NCI-H82 (cell line): ENCODE data around the gene BRAF.
A peak's percentile ranks its signal among the peaks of the same experiment; 100 is the strongest.
"Not testable (repeated sequence)": the region's sequence is repeated elsewhere in the genome, so short reads cannot be mapped to it uniquely, and the experiment has no call there.

Experiments
- DNase-seq: peaks from one replicate; lab custom pipeline; 2025; lab: John Stamatoyannopoulos, UW

BRAF gene

DNA sequence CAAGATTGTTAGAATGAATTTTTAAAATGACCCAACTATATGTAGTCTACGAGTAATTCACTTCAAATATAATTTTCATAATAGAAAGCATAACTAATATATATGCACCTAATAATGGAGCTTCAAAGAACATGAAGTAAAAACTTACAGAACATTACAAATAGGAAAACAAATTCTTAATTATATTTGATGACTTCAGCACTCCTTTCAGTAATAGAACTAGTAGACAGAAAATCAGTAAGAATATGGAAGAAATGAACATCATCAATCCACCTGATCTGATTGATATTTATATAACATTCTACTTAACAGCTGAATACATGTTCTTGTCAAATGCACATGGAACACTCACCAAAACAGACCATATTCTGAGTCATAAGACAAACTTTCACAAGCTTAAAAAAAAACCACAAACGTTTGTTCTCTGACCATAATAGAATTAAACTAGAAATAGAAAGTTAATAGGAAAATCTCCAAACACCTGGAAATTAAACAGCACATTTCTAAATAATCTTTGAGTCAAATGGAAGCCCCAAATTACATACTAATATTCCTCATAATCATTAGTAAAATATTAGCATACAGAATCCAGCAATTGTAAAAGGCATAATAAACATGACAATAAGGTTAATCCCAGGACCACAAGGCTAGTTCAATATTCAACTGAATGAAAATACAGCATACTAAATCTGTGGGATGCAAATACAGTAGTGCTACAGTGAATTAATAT lies 48.0 kb downstream of the BRAF start:
- no peak for DNase-seq

DNA sequence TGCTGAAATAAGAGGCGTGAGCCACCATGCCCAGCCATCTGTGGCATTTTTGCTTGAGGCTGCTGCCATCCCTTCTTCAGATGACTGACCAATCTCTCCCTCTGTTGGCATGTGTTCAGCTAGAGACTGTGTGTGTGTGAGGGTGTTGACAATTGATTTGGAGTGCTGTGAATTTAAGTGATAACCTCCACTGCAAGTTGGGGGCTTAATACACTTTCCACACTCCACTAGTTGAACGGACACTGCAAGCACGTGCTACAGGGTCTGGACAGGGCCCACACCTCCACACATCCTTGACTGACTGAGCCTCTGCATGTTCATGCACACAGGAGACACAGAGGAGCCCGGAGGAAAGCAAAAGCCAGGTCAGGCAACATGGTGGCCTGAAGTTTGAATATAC lies 51.3 kb downstream of the BRAF start:
- DNase-seq, result no peak

DNA sequence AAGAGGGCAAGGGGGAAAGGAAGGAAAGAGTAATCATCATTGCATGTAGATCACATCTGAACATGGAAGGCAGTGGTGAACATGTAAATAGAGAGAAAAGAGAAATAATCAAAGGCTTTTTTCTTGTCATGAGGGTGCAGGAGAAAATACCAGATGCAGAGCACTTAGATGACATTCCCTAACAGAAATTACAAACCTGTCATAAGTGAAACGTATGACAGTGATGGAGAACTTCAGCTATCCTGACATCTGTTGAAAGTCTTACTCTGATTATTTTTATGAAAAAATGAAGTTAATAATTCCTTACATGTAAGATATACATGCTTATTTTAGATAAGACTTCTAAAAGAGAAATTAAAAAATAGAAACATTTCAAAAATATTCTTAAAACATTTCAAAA lies 54.7 kb downstream of the BRAF start:
- no peak for DNase-seq

DNA sequence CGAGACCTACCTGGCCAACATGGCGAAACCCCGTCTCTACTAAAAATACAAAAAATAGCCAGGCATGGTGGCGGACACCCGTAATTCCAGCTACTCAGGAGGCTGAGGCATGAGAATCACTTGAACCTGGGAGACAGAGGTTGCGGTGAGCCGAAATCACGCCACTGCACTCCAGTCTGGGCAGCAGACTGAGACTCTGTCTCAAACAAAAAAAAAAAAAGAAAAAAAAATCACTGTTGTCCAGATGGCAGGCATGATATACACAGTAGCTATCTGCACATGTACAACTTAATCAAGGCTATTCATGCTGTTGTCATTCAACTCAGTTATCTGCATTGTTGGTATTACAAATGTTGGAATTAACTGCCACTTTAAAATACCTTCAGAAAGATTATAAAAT lies 55.3 kb downstream of the BRAF start:
- DNase-seq, result no peak

DNA sequence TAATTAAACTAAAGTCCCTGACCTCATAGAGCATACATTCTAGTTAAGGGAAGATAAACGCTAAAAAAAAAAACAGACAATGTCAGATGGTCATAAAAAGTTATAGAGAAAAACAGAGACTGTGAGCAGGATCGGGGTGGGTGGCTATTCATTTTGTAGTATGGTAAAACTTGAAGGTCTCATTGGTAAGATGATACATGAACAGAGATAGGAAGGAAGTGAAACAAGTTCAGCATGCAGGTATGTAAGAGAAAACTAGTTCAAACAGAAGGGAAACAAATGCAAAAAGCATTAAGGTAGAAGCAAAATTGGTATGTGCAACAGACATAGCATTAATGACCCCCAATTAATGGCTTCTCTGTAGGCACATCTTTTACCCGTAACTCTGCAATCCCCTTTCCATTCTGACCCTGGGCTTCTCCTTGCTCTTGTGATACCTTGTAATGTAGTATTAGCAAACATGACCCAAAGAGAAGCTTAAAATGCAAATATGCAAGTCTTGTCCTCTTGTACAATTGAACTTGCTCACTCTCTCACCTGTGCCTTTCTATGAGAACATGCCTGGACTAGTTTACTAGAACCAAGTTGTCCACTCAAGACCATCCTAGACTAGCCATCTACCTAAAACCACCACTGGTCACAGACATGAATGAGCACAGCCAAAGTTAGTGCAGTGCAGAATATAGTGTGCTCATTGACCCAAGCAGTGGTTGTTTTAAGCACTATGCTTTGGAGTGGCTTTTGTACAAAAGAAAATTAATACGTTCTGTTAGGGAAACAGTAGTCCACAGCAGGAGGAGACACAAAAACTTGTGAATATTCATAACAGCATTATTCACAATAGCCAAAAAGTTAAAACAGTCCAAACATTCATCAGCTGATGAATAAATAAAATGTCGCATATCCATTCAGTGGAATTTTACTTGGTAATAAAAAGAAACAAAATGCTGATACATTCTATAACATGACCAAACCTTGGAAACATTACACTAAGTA lies 57.0 kb downstream of the BRAF start:
- no peak for DNase-seq

DNA sequence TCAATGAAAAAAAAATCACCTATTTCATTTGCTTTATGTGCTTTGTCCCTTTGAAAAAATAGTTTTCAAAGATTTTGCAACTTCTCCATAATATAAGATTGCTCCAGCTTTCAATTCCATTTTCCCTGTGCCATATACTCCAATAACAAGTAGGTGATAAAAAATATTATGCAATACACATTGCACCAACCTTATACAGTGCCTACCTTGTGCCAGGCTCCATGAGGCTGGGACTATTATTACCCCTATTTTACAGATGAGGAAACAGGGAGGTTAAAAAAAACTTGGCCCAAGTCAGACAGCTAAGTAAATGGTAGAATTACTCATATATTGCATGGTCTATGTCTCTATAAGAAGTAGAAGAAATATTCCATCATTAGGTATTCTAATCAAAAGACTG lies 57.8 kb downstream of the BRAF start:
- DNase-seq, result no peak

DNA sequence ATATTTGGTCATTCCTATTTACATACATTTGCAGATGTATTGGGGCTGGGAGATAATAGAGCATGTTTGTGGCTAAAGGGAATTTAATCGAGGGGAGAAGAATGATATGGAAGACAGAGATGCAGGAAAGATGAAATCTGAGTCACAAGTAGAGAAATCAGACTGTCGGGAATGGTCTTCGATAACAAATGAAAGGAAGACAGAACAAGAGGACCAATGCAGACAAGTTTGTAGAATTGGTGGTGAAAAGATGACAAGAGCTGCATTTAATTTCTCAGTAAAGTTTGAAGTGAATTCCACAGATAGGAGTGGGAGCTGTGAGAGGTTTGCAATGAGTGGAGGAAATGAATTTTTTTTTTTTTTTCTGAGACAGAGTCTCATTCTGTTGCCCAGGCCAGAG lies 60.0 kb downstream of the BRAF start:
- DNase-seq, result no peak

DNA sequence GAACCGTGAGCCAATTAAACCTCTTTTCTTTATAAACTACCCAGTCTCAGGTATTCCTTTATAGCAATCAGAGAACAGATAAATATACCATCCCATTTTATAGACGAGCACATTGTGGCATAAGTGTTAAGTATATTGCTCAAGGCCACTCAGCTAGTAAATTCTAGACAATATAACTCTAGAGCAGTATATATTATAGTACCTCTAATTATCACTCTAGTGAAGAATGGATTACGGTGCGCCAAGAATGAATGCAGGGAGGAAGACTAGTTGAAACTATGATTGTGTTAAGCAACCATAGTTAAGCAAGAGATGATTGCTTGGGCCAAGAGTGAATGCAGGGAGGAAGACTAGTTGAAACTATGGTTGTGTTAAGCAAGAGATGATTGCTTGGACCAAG lies 60.9 kb downstream of the BRAF start:
- DNase-seq, result no peak

DNA sequence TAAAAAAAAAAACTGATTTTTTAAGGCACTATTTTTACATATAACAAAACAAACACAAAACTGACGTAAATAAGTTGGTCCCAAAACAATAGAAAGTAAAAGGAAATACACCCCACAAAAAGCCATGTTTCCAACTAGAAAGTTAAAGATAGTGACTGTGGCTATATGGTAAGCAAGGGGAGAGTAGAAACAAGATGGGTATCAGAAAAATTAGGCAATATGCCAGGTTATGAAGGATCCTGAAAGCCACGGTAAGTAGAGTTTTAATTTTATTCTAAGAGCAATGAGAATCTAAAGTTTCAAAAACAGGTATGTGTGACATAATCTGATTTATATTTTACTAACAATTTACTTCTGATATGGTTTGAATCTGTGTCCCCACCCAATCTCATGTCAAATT lies 61.5 kb downstream of the BRAF start:
- no peak for DNase-seq

DNA sequence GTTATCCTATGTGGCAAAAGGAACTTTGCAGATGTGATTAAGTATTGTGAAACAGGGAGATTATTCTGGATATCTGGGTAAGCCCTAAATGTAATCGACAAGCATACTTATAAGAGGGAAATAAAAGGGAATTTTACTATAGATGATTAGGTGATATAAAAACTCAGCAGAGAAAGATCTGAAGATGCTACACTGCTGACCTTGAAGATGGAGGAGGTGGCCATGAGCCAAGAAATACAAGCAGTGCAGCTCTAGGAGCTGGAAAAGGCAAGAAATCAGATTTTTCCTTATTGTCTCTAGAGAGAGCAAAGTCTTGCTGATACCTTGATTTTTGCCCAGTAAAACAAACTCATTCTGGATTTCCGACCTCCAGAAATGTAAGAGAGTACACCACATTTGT lies 67.7 kb downstream of the BRAF start:
- DNase-seq, result no peak

DNA sequence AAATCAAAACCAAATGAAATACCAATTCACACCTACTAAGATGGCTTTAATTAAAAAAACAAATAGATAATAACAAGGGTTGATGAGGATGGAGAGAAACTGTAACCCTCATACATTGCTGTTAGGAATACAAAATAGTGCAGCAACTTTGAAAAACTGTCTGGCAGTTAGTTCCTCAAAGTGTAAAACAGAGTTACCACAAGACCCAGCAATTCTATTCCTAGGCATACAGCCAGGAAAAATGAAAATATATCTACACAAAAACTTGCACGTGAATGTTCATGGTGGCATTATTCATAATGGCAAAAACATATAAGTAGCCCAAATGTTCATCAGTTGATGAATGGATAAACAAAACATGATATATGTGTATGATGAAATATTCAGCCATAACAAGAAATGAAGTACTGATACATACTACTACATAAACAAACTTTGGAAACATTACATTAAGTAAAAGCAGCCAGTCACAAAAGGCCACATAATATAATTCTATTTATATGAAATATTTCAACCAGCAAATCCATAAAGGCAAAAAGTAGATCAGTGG lies 83.5 kb downstream of the BRAF start:
- DNase-seq, result no peak

DNA sequence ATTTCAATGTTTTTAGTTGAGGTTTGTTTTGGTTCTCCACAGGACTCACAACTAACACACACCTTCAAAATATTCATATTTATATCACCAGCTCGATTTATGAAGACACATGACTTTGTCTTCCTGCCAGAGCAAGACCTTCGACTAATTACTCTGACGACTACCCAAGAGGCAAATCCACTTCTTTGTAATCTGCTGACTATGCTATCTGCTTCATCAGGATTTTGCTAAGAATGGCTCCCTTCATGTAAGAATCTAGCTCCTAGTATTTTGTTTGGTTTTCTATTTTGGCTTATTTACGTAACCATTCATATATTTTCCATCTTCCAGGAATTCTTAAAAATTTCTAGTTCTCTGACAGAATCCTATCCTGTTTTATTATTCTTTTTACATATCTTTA lies 93.0 kb downstream of the BRAF start:
- DNase-seq, result no peak

DNA sequence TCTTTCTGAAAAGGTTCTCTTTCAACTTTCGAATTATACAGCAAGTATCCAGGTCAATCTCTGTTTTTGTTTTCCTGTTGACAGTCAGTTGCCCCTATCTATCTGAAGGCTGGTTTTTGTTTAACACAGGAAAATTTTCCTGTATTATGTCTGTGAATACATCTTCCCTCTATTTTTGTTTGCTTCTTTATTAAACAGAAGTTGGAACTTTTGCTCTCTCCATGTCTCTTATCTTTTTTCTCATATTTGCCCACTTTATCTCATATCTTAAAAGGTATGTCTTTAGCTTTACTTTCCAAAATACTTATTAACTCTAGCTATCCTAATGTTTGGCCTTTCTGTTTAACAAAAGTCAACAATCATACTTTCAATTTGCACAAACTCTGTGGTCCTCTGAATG lies 95.0 kb downstream of the BRAF start:
- DNase-seq, result no peak

DNA sequence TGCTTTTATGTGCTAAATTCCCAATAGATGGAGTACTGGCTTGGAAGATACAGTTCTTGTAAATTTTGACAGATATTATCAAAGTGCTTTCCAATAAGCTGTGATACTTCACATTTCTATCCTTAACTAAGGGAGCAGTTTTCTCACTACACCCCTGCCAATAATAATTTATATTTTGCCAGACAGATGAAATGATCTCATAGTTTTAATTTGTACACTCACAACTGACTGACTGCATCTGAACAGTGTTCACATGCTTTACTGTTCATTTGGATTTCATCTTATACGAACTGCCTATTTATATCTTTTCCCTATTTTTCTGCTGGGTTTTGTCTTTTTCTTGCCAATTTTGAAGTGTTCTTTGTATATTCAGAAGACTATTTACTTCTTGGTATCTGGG lies 96.0 kb downstream of the BRAF start:
- DNase-seq, result no peak

DNA sequence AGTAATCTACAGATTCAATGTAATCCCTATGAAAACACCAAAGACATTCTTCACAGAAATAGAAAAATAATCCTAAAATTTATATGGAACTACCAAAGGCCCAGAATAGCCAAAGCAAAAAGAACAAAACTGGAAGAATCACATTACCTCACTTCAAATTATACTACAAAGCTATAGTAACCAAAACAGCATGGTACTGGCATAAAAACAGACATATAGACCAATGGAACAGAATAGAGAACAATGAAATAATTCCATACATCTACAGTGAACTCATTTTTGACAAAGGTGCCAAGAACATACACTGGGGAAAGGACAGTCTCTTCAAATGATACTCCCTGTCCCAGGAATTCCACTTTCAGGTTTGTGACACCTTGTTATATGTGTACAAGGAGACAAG lies 107.3 kb downstream of the BRAF start:
- not testable (repeated sequence) for DNase-seq

DNA sequence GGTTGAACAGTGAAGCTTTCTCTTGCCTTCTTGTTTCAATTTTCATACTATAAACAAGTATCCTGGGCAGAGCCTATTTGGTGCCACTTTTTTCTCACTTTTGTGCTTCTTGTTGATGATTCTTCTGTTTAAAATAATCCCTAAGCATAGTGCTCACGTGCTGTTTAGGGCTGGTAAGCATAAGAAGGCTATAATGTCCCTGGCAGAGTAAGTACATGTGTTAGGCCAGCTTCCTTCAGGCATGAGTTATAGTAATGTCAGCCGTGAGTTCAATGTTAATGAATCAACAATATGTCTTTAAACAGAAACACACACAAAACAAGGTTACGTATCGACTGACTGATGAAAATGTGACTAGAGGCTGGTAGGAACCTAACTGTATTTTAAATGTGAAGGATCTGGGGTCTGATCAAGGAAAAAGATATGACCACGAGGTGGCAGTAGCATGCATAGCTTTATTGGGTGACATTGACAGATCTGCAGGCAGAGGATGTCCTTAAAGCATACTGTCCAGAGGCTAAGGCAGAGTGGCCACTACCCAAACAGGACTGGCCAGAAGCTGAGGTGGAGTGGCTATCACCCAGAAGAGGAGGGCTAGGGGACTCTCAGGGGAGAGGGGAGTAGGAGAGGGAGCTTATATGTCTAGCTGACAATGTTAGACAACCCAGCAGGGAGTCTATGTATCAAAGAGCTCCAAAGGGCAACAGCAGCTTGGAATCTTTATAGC lies 113.7 kb downstream of the BRAF start:
- DNase-seq, result peak; percentile 85

DNA sequence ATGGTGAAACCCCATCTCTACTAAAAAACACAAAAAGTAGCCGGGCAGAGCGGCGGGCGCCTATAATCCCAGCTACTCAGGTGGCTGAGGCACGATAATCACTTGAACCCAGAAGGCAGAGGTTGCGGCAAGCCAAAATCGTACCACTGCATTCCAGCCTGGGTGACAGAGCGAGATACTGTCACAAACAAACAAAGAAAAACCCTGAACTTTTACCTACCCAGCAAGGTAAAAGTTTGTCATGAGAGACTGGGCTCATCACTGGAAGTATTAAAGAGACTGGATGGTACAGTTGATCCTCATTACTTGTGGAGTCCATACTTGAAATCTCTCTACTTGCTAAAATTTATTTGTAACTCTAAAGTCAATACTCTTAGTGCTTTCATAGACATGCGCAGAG lies 114.3 kb downstream of the BRAF start:
- no peak for DNase-seq

DNA sequence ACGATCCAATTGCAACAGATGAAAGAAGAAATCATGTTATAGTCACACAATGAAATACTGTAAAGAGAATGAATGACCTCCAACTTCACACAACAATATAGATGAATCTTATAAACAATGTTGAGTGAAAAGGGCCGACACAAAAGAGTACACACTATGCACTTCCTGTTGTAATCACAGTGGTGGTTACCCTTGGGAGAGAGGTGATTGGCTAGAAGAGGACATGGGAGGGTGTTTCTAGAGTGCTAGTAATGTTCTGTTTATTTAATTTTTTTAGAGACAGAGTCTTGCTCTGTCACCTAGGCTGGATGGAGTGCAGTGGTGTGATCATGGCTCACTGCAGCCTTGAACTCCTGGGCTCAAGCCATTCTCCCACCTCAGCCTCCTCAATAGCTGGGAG lies 145.8 kb downstream of the BRAF start:
- no peak for DNase-seq

DNA sequence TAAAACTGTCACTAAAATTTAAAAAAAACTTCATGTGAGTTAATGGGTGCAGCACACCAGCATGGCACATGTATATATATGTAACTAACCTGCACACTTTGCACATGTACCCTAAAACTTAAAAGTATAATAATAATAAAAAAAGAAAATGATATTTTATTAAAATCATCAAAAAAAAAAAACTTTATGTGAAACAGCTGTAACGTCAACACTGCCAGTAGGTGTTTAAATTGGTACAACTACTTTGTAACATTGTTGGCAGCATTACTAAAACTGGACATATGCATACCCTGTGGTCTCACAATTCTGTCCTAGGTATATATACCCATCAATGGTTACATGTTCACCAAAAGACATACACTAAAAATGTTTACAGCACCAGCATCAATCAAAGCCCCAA lies 146.2 kb downstream of the BRAF start:
- no peak for DNase-seq

DNA sequence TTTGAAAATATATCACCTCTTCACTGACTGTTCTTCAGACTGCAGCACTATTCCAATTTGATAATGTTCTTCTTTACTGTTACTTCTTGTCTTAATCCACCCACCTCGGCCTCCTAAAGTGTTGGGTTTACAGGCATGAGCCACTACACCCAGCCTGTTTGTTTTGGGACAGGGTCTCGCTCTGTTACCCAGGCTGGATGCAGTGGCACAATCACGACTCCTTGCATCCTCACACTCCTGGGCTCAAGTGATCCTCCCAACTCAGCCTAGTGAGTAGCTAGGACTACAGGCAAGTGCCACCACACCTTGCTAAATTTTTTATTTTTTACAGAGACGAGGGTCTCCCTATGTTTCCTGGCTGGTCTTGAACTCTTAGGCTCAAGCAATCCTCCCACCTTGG lies 150.4 kb downstream of the BRAF start:
- no peak for DNase-seq

DNA sequence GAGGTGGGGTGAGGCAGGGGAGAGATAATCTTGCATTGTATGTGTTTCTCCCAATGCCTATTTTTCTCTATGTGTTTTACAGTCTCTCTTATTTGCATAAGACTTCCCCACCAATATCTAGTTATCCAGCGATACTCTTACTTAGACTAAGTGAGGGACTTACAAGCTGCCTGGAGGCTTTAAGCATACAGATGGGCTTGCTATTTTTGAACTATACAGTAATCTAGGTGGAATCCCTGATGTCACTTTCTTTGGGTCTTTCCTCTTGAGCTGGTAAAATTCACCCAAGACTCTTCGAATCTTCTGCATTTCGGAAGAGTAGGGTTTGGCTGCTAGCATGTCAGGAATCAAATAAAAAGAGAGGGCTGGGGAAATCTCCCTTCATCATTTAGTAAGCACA lies 151.6 kb downstream of the BRAF start:
- peak; percentile 6 for DNase-seq

DNA sequence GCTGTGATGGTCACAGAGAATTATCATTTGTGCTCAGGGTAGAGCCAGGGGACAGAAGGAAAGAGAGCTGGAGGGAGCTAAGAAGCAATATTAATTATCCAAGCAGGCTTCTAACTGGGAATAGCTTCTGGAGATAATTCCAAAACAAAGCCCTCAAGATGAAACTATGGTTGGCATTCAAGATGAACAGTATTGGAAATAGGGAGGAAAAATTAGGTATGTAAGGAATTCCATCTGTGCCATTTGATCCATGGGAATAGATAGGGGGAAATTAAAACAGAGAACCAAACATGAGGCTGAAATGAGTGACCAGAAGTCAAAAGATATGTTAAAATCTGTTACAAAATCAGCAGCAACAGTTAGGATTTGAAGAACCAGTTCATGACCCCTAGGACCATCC lies 152.9 kb downstream of the BRAF start:
- DNase-seq, result no peak
